GM12892 (cell line): Measurements from ENCODE around the gene GFRA4.

Experiments used
- POLR2A ChIP-seq: IDR thresholded peaks from 2 replicates; pipeline ENCODE4 v1.6.1; 2011; ENCODE audit warnings: low read depth, low read length, control low read depth
- POLR2AphosphoS5 ChIP-seq: IDR thresholded peaks from 2 replicates; pipeline ENCODE4 v1.6.1; 2011; ENCODE audit warnings: low read depth, low read length, control low read depth
- TAF1 ChIP-seq: IDR thresholded peaks from 2 replicates; pipeline ENCODE4 v1.6.1; 2011; ENCODE audit warnings: low read depth, mild to moderate bottlenecking, control low read depth, low read length, borderline replicate concordance

DNA sequence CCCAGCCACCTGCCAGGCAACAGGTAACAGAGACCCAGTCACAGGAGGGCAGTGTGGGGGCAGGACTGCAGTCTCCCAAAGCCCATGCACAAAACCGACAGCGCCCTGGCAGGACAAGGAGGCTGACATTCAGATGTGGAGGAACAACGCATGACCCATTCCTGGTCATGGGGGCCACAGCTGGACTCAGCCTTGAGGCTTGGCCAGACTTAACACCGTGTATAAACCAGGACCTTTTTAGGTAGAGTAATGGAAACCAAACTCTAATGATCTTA, 8.1 kb downstream of the GFRA4 start:
- no peak for TF ChIP-seq POLR2A
- TF ChIP-seq TAF1: no peak
- TF ChIP-seq POLR2AphosphoS5: no peak
